Endothelial cell of umbilical vein (primary cell): Measurements from ENCODE around the gene TP73. TPM values are rescaled to one million over a fixed set of nuclear protein-coding genes. Genes with fewer than 3 reads are reported as not detected.

Source experiments
- BruUV-seq: library from RNA; stranded (reverse); fragments of 400-500 nt; replicated peaks from 2 replicates; lab custom pipeline; 2021; lab: Mats Ljungman, UMichigan
- CTCF ChIA-PET: fragments of 300-600, 350-600 bp; sonication (Branson Sonifier 250); formaldehyde crosslinking; loops from one replicate; lab custom pipeline; 2021; ENCODE audit warnings: antibody characterized with exemption, inconsistent platforms; lab: Charles Lee
- POLR2A ChIA-PET: fragments of 300-600, 350-600 bp; sonication (Branson Sonifier 250); formaldehyde crosslinking; loops from one replicate; lab custom pipeline; 2021; ENCODE audit warnings: antibody characterized with exemption, inconsistent platforms; lab: Charles Lee
- DNase-seq: peaks from one replicate; pipeline ENCODE4 v3.0.0-alpha.2; 2011; ENCODE audit warnings: low read depth, low spot score
- FAIRE-seq: peaks from 2 replicates; lab custom pipeline; 2011; peaks lifted over from hg19 to GRCh38; lab: Jason Lieb, UNC
- H2AFZ ChIP-seq: 2 replicates; pipeline ENCODE4 v1.6.0; 2012; ENCODE audit warnings: low read depth, low read length, control low read depth, inconsistent platforms
- H3K27ac ChIP-seq: 2 replicates; pipeline ENCODE4 v1.5.1; 2011; ENCODE audit warnings: low read depth, mild to moderate bottlenecking, control low read depth, low read length, moderate library complexity; ENCODE audit not compliant: insufficient read depth
- H3K27me3 ChIP-seq, 2 experiments: 2 replicates each; pipeline versions ENCODE4 v1.6.0 to v1.6.1; 2011; ENCODE audit warnings: low read length in 2 of 2, mixed read lengths in 1 of 2; ENCODE audit not compliant: control insufficient read depth in 2 of 2, insufficient read depth in 2 of 2
- H3K36me3 ChIP-seq, 2 experiments: 2 replicates in 1 of 2; 3 replicates in 1 of 2; pipeline ENCODE4 v1.5.1; 2011; ENCODE audit warnings: low read length in 2 of 2, mild to moderate bottlenecking in 1 of 2, moderate library complexity in 1 of 2; ENCODE audit not compliant: control insufficient read depth in 2 of 2, insufficient read depth in 2 of 2; ENCODE audit errors: extremely low read depth in 1 of 2
- H3K4me1 ChIP-seq: 3 replicates; pipeline ENCODE4 v1.5.1; 2011; ENCODE audit warnings: mild to moderate bottlenecking, low read length; ENCODE audit not compliant: control insufficient read depth, insufficient read depth; ENCODE audit errors: extremely low read depth
- H3K4me2 ChIP-seq: 2 replicates; pipeline ENCODE4 v1.6.1; 2011; ENCODE audit warnings: low read length, control low read depth, mixed read lengths; ENCODE audit not compliant: insufficient read depth
- H3K4me3 ChIP-seq, 3 experiments: fragments of 200-600 bp in 1 of 3; sonication (generic), shearing (Covaris generic) in 1 of 3; replicated peaks in 1 of 3; 2 replicates each; pipeline ENCODE4 v1.5.1; 2011 to 2016; ENCODE audit warnings: control low read depth in 3 of 3, low read length in 3 of 3, mild to moderate bottlenecking in 2 of 3, inconsistent platforms in 1 of 3, low read depth in 1 of 3, moderate library complexity in 1 of 3; ENCODE audit not compliant: insufficient read depth in 1 of 3
- H3K79me2 ChIP-seq: 2 replicates; pipeline ENCODE4 v1.6.0; 2012; ENCODE audit warnings: low read length, inconsistent platforms; ENCODE audit not compliant: control insufficient read depth, insufficient read depth
- H3K9ac ChIP-seq: replicated peaks from 2 replicates; pipeline ENCODE3; 2011; ENCODE audit warnings: low read length, control low read depth; ENCODE audit not compliant: insufficient read depth; ENCODE audit errors: extremely low read depth
- H3K9me1 ChIP-seq: replicated peaks from 3 replicates; pipeline ENCODE4 v1.6.0; 2011; ENCODE audit warnings: mild to moderate bottlenecking, low read length; ENCODE audit not compliant: control insufficient read depth, insufficient read depth; ENCODE audit errors: extremely low read depth
- H3K9me3 ChIP-seq: replicated peaks from 2 replicates; pipeline ENCODE4 v1.5.1; 2012; ENCODE audit warnings: low read length, inconsistent platforms; ENCODE audit not compliant: control insufficient read depth, insufficient read depth
- H4K20me1 ChIP-seq: replicated peaks from 2 replicates; pipeline ENCODE3; 2011; ENCODE audit warnings: mild to moderate bottlenecking, low read length; ENCODE audit not compliant: control insufficient read depth, insufficient read depth; ENCODE audit errors: extremely low read depth
- CTCF ChIP-seq, 2 donors: IDR thresholded peaks; 1 replicate in 1 of 2; 2 replicates in 1 of 2; pipeline ENCODE4 v1.5.1; 2011; ENCODE audit warnings: low read length in 2 of 2, mild to moderate bottlenecking in 2 of 2, moderate library complexity in 2 of 2, control low read depth in 1 of 2, inconsistent platforms in 1 of 2, low read depth in 1 of 2; ENCODE audit not compliant: insufficient read depth in 1 of 2; ENCODE audit errors: extremely low read depth in 1 of 2
- EZH2 ChIP-seq: IDR thresholded peaks from 2 replicates; pipeline ENCODE4 v1.6.1; 2012; ENCODE audit warnings: borderline replicate concordance, low read depth, mild to moderate bottlenecking, moderate library complexity, low read length, inconsistent platforms; ENCODE audit not compliant: severe bottlenecking
- FOS ChIP-seq: IDR thresholded peaks from 2 replicates; pipeline ENCODE4 v1.6.1; 2011; ENCODE audit warnings: mild to moderate bottlenecking, low read length, moderate library complexity, borderline replicate concordance; ENCODE audit not compliant: insufficient read depth
- GATA2 ChIP-seq: IDR thresholded peaks from 2 replicates; pipeline ENCODE4 v1.7.0; 2011; ENCODE audit warnings: low read depth, mild to moderate bottlenecking, moderate library complexity, mixed read lengths, low read length; ENCODE audit not compliant: insufficient read length, insufficient read depth
- JUN ChIP-seq: IDR thresholded peaks from 2 replicates; pipeline ENCODE4 v1.6.1; 2011; ENCODE audit warnings: borderline replicate concordance, low read depth; ENCODE audit not compliant: insufficient read length, insufficient read depth
- MAX ChIP-seq: IDR thresholded peaks from 2 replicates; pipeline ENCODE4 v1.6.1; 2011; ENCODE audit not compliant: insufficient read depth, insufficient read length
- MYC ChIP-seq: IDR thresholded peaks from one replicate; pipeline ENCODE4 v1.6.1; 2011; ENCODE audit warnings: mild to moderate bottlenecking, low read depth, low read length
- POLR2A ChIP-seq: IDR thresholded peaks from 2 replicates; pipeline ENCODE4 v1.6.1; 2012; ENCODE audit warnings: low read depth, mild to moderate bottlenecking, control low read depth, low read length
- POLR2AphosphoS5 ChIP-seq: IDR thresholded peaks from 2 replicates; pipeline ENCODE4 v1.6.1; 2012; ENCODE audit warnings: low read depth, mild to moderate bottlenecking, control low read depth, low read length, moderate library complexity; ENCODE audit not compliant: insufficient read depth
- dilution Hi-C: fragments of 300-500 bp; cut with MboI; formaldehyde crosslinking; loops from one replicate; pipeline ENCODE4 v1.15.0; 2019; ENCODE audit warnings: low sequenced_read_pairs; ENCODE audit not compliant: extremely low pct_ligation_motif_present
- intact Hi-C: fragments of 100-400 bp; cut with micrococcal nuclease; formaldehyde crosslinking; loops from one replicate; pipeline ENCODE4 v1.10.0; 2022
- polyA plus RNA-seq, 4 experiments: library from polyadenylated mRNA; depleted of rRNA in 3 of 4; stranded (reverse) in 3 of 4; unstranded in 1 of 4; fragments of >200 nt; gene quantifications; 2 replicates each; pipeline versions ENCODE4 v1.2.1 to v1.2.3, GENCODE V29; 2011 to 2012; ENCODE audit warnings: missing spikeins in 1 of 4
- total RNA-seq: library from RNA; stranded (reverse); gene quantifications from 2 replicates; pipeline ENCODE4 v1.2.3, GENCODE V29; 2021

TP73 gene
- total and polyA plus RNA-seq, 2 donors (not counting 3 experiments of a cell fraction or from before 2014, with no cell fraction given) = 0.03 to 0.15 TPM

- no peak for DNase-seq
- FAIRE-seq = no peak
- Histone ChIP-seq H3K4me2 (no peak overlapping the region), H3K4me3 (no peak overlapping the region), H2AFZ (no peak overlapping the region), H3K9ac (no peak overlapping the region), H3K4me1 (no peaks in the 10 kb centered on the region), H3K9me1 (no peaks in the 10 kb centered on the region), H3K9me3 (no peaks in the 10 kb centered on the region), H4K20me1 (no peaks in the 10 kb centered on the region), H3K27ac (no peak overlapping the region), H3K79me2 (no peaks in the 10 kb centered on the region), H3K27me3 (peaks cover 11 to 32% of the 10 kb centered on the region in 2 experiments), H3K36me3 (no peaks in the 10 kb centered on the region)
- dilution Hi-C loops = no loop called here
- ChIA-PET CTCF (interaction anchor here (1.4 to 1.6 kb wide), 2 partner anchors 10 to 38 kb away, joined by 3 read pairs; no protein-coding TSS in a partner anchor), POLR2A (no interaction called here)
- TF ChIP-seq JUN = no peak
- no peak for TF ChIP-seq GATA2
- TF ChIP-seq MAX = no peak
- no peak for TF ChIP-seq EZH2
- no peak for TF ChIP-seq POLR2AphosphoS5
- no peak for TF ChIP-seq MYC
- no peak for TF ChIP-seq FOS
- no peak for TF ChIP-seq CTCF (IDR thresholded peaks at IDR 0.05; ENCODE audit: extremely low read depth in 1 of 2, insufficient read depth in 1 of 2, low read depth in 1 of 2, low read length in 2 of 2)
- no peak for TF ChIP-seq POLR2A
- BruUV-seq = no TSS peak
- intact Hi-C loops = no loop called here
Observed at GRCh38 chr1:3658231-3658615, 5.9 kb downstream of the TP73 start.
